GM12872 (cell line): ENCODE measurements around the gene C2orf74.

Source experiments
- TF ChIP-seq, protein P1 (sequence below): IDR thresholded peaks from 3 replicates; pipeline ENCODE4 v1.5.1; 2011; ENCODE audit warnings: low read depth, mild to moderate bottlenecking, low read length, moderate library complexity; ENCODE audit not compliant: insufficient read depth

C2orf74 gene

DNA sequence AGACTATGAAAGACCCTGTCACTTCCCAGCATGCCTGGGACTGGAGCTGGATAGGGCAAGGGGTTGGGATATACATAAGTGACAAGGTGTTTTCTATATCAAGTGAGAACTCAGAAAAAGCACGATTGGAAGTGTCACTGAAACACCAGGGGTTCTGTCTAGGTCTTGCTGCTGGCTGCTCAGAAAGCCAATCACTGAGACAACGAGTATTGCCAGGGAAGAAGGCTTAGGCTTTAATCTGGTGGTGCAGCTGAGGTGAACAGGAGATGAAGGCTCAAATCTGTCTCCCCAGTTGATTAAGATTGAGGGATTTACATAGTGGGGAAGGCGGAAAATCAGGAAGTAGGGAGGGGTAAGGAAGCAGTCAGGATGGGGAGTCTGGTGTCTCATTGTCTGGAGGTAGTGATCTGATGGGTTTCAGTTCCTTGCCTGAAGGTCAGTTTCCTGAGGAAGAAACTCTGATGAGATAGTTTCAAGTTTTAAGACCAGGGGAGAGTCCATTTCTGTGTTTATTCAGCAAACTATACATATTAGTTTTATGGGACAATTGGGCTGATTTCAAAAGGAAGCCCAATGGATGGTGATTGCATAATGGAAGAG, 3.5 kb upstream of the C2orf74 start:
- TF ChIP-seq, protein P1, sequence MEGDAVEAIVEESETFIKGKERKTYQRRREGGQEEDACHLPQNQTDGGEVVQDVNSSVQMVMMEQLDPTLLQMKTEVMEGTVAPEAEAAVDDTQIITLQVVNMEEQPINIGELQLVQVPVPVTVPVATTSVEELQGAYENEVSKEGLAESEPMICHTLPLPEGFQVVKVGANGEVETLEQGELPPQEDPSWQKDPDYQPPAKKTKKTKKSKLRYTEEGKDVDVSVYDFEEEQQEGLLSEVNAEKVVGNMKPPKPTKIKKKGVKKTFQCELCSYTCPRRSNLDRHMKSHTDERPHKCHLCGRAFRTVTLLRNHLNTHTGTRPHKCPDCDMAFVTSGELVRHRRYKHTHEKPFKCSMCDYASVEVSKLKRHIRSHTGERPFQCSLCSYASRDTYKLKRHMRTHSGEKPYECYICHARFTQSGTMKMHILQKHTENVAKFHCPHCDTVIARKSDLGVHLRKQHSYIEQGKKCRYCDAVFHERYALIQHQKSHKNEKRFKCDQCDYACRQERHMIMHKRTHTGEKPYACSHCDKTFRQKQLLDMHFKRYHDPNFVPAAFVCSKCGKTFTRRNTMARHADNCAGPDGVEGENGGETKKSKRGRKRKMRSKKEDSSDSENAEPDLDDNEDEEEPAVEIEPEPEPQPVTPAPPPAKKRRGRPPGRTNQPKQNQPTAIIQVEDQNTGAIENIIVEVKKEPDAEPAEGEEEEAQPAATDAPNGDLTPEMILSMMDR: no peak

DNA sequence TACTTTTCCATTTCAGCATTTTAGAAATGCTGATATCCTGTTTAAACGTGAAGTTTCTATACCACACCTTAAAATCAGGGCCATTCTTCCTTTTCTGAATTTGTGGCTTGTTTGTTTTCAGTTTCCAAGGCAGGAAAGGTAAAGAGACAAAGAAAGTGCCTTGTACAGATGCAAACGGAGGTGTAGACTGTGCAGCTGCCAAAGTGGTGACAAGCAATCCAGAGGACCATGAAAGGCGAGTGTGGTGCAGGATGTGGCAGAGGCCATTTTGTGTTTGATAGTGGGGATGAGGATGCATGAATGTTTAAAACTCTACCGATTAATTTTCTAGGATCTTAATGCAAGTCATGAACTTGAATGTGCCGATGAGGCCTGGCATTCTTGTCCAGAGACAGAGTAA, 733 bp downstream of the C2orf74 start:
- TF ChIP-seq, protein P1: no peak

DNA sequence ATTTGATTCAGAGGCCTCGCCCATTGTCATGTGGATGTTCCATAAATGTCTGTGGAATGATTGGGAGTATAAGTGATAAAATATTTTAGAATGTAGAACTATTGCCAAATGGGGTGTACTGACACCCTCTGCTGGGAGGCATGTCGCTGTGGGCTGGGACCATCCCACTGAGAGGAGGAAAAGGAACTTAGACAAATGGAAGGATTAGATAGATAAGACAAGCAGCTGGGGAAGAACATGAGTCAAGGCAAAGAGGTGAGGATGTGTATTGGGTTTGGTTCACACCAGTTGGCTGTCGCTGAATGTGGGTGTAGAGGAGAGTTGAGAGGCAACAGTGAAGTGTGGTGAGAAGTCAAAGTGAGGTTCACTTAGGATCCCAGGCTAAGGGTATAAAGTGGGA, 4.0 kb downstream of the C2orf74 start:
- TF ChIP-seq, protein P1: no peak

DNA sequence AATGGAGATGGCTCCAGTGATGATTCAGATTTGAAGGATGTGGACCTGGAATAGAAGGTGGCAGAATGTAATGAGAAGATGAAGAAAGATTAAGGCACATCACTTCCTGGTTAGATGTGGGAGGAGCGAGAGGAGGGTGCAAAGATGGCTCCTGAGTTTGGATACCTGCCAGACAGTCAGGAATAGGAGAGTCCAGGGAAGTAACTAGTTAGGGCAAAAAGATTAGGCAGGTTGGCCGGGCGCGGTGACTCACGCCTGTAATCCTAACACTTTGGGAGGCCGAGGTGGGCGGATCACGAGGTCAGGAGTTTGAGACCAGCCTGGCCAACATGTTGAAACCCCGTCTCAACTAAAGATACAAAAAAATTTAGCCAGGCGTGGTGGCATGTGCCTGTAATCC, 5.6 kb downstream of the C2orf74 start:
- TF ChIP-seq, protein P1: no peak

DNA sequence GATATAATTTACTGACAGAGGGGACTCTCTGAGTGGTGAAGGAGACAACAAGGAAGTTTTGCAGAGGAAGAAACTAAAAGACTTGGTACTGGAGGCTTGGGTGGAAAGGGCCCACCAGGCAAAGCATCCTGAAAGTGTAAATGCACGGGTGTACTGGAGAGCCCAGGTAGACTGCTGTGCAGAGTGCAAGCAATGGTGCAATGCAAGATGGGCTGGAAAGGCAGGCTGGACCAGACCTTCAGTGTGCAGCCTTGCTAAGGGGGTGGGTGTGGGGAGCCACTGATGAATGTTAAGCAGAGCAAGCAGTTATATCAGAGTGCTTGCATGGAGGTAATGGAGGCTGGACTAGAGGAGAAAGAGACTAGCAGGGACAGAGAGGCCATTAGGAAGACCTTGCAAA, 10.7 kb downstream of the C2orf74 start:
- TF ChIP-seq, protein P1: no peak

DNA sequence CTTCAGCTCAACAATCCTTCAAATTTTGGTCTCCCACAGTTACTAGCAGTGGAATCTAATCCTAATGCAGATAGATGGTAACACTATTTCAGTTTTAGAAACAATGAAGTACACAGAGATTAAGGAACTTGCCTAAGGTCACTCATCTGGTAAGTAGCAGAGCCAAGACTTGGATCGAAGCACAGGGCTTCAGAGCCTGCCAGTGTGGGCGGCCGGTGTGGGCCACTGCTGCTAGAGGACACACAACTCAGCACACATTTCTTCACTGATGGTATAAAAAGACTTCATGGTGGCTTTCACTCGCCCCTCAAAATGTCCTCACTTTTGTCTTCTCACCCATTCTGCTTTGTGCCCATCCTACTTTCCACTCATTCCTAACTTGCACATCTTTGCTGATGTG, 11.1 kb downstream of the C2orf74 start:
- TF ChIP-seq, protein P1: no peak

DNA sequence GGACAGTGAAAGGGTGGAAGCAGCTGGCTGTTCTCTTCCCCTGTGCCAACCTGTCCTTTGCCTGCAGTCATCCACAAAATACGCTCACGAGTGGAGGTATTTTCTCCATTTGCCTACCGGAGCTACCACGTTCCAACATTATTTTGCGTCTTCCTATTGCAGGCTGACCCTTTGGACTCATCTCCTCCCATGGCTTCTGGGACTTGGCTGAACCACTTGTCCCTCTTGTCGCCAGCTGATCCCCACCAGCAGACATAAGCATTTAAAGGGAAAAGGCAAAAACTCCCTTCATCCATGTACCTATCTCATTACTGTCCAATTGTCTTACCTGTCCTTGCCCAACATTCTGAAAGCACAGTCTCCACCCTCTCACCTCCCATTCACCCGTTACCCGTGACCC, 13.0 kb downstream of the C2orf74 start:
- TF ChIP-seq, protein P1: no peak
